Fibroblast of skin of left biceps (primary cell): Measurements from ENCODE around the gene IL10RB.
"Not testable (repeated sequence)": the region's sequence is repeated elsewhere in the genome, so short reads cannot be mapped to it uniquely, and the experiment has no call there.

Source experiments
- DNase-seq, 2 experiments: peaks; one replicate each; pipeline ENCODE4 v3.0.0-alpha.2; 2013; ENCODE audit warnings: low read depth in 2 of 2

Gene IL10RB

GRCh38 chr21:33266050-33266788, at the start of gene IL10RB:
Gene IL10RB, plus strand, starts transcription at chr21:33266367. Its CDS starts 99 bp downstream, at chr21:33266466.
- no peak for DNase-seq

- DNase-seq = no peak
Measured at GRCh38 chr21:33217138-33217520, 49.0 kb upstream of the IL10RB start.

GRCh38 chr21:33219300-33219699, 46.9 kb upstream of the IL10RB start:
- DNase-seq = no peak

GRCh38 chr21:33219954-33220353, 46.2 kb upstream of the IL10RB start:
- no peak for DNase-seq

- not testable (repeated sequence) for DNase-seq
Measured at GRCh38 chr21:33225376-33225775, 40.8 kb upstream of the IL10RB start.

- DNase-seq = no peak
Measured at GRCh38 chr21:33228455-33228854, 37.7 kb upstream of the IL10RB start.

GRCh38 chr21:33229099-33229783, 36.9 kb upstream of the IL10RB start:
- no peak for DNase-seq

- no peak for DNase-seq
Measured at GRCh38 chr21:33229784-33230544, 36.2 kb upstream of the IL10RB start, which contains the start of gene IFNAR2. Gene IFNAR2, plus strand, starts transcription at chr21:33229938. Its CDS starts 11,985 bp downstream, at chr21:33241923.

- no peak for DNase-seq
Measured at GRCh38 chr21:33230545-33231324, 35.4 kb upstream of the IL10RB start.

- no peak for DNase-seq
Measured at GRCh38 chr21:33231526-33231925, 34.6 kb upstream of the IL10RB start.

- DNase-seq = no peak
Measured at GRCh38 chr21:33232291-33233034, 33.7 kb upstream of the IL10RB start.

- DNase-seq = no peak
Measured at GRCh38 chr21:33234635-33235520, 31.3 kb upstream of the IL10RB start.

- no peak for DNase-seq
Measured at GRCh38 chr21:33236013-33236686, 30.0 kb upstream of the IL10RB start.

GRCh38 chr21:33236766-33237165, 29.4 kb upstream of the IL10RB start:
- no peak for DNase-seq

GRCh38 chr21:33237486-33237885, 28.7 kb upstream of the IL10RB start:
- no peak for DNase-seq

GRCh38 chr21:33238146-33238545, 28.0 kb upstream of the IL10RB start:
- DNase-seq = no peak

GRCh38 chr21:33238565-33239255, 27.5 kb upstream of the IL10RB start:
- no peak for DNase-seq

- not testable (repeated sequence) for DNase-seq
Measured at GRCh38 chr21:33239559-33240127, 26.5 kb upstream of the IL10RB start.
